Psoas muscle (tissue), 8 donors: ENCODE data around the gene EEF2. TPM values are rescaled to one million over a fixed set of nuclear protein-coding genes. Genes with fewer than 3 reads are reported as not detected.

ENCODE experiments used
- ATAC-seq, 4 donors: fragments of 200-7000 bp; cut with Tn5 transposase; one replicate each; pipeline ENCODE4 v1.9.1; 2020; ENCODE audit warnings: moderate library complexity in 3 of 4, mild to moderate bottlenecking in 2 of 4
- DNase-seq, 2 donors: peaks; one replicate each; pipeline ENCODE4 v3.0.0-alpha.2; 2020
- H3K27ac ChIP-seq: fragments of 200-600 bp; one replicate; pipeline ENCODE4 v1.8.0; 2022
- H3K27me3 ChIP-seq, 3 donors: fragments of 200-600 bp in 1 of 3; one replicate each; pipeline versions ENCODE4 v1.6.1 to v1.8.0; 2013 to 2022; ENCODE audit warnings: low read length in 2 of 3, mild to moderate bottlenecking in 2 of 3, moderate library complexity in 1 of 3; ENCODE audit not compliant: insufficient read depth in 3 of 3
- H3K36me3 ChIP-seq, 2 donors: fragments of 200-600 bp in 1 of 2; one replicate each; pipeline versions ENCODE4 v1.6.1 to v1.8.0; 2013 to 2022; ENCODE audit warnings: low read depth in 1 of 2, mild to moderate bottlenecking in 1 of 2, moderate library complexity in 1 of 2; ENCODE audit not compliant: insufficient read depth in 1 of 2
- H3K4me1 ChIP-seq: fragments of 200-600 bp; one replicate; pipeline ENCODE4 v1.8.0; 2022
- H3K4me3 ChIP-seq: fragments of 200-600 bp; one replicate; pipeline ENCODE4 v1.8.0; 2022; ENCODE audit warnings: mild to moderate bottlenecking
- H3K9me3 ChIP-seq: fragments of 200-600 bp; one replicate; pipeline ENCODE4 v1.8.0; 2022
- WGBS, 3 donors: extraction: QIAGEN DNeasy Blood & Tissue Kit; methylation state at CpG; one replicate each; pipeline versions ENCODE4 v1.1.6 to v1.1.7; 2013; 5-methylcytosine and 5-hydroxymethylcytosine counted together
- intact Hi-C, 2 donors: fragments of 100-400 bp; cut with DNase I; formaldehyde crosslinking; loops; one replicate each; pipeline versions ENCODE4 v1.11.0 to v1.14.2; 2022
- polyA plus RNA-seq, 3 donors: library from polyadenylated mRNA; stranded (reverse); fragments of 200-250 nt; gene quantifications; one replicate each; pipeline ENCODE4 v1.2.3, GENCODE V29; 2013
- total RNA-seq, 4 donors: library from RNA; stranded (reverse); fragmentation: NEBNext Ultra II Directional in 2 of 4; extraction: Animal tissue kit (Norgen Biotek cat#: 25700) in 2 of 4; gene quantifications; one replicate each; pipeline versions ENCODE4 v1.2.1 to v1.2.4, GENCODE V29; 2021 to 2023
- TF ChIP-seq, protein P1 (sequence below): fragments of 200-600 bp; IDR thresholded peaks from one replicate; pipeline ENCODE4 v1.8.0; 2022; ENCODE audit warnings: antibody characterized with exemption
- donor health status: healthy with polysubstance abuse.
- donor health status: DM: no; HTN: no; CAD: no; lungs with moderate emphysema.
- donor health status: Bipolar disorder and iron deficiency.
- donor health status: healthy.
- donor health status: DM: yes; HTN: yes; CAD: no.
- donor health status: DM: no; HTN: no; CAD: no.
- donor health status: DM: no; HTN: no; CAD: no.
- donor health status: DM: yes; HTN: yes; CAD: no.

The EEF2 gene
- total and polyA plus RNA-seq, 7 donors: 1,416 to 3,628 (median 2,332) TPM

DNA sequence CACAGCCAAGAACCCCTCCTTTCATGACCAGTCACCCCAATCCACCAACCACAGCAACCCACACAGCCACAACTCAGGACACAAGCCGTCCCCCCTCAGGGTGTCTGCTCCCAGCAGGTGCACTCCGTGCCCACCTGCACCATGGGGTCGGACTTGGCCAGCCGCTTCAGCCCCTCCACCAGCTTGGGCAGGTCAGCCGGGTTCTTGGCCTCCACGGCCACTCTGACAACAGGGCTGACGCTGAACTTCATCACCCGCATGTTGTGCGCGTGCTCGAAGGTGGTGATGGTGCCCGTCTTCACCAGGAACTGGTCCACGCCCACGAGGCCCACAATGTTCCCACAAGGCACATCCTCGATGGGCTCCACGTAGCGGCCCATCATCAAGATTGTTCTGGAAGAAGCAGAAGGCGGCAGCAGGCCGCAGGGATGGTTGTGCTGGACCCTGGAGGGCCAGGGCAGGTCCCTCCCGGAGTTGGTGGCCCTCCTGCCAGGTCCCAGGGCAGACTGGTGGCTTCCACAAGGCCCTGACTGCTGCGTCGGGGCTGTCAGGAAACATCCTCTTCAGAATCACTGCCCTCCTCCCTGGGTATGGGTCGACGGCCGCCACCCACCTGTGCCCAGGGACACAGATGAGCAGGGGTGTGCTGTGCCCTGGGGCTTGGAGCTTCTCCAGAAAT is 5.5 kb downstream of the EEF2 start:
- intact Hi-C loops: loop anchor here in 1 of 2 donors (5.0 to 10.0 kb wide), 2 partner anchors 82 to 225 kb away; no protein-coding TSS in a partner anchor
- TF ChIP-seq, protein P1, sequence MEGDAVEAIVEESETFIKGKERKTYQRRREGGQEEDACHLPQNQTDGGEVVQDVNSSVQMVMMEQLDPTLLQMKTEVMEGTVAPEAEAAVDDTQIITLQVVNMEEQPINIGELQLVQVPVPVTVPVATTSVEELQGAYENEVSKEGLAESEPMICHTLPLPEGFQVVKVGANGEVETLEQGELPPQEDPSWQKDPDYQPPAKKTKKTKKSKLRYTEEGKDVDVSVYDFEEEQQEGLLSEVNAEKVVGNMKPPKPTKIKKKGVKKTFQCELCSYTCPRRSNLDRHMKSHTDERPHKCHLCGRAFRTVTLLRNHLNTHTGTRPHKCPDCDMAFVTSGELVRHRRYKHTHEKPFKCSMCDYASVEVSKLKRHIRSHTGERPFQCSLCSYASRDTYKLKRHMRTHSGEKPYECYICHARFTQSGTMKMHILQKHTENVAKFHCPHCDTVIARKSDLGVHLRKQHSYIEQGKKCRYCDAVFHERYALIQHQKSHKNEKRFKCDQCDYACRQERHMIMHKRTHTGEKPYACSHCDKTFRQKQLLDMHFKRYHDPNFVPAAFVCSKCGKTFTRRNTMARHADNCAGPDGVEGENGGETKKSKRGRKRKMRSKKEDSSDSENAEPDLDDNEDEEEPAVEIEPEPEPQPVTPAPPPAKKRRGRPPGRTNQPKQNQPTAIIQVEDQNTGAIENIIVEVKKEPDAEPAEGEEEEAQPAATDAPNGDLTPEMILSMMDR: no peak
- DNase-seq (no peak), ATAC-seq (no peak)
- WGBS, 3 donors: 86 to 87% (median 87%) methylated on average over 24 to 25 of the region's 25 CpGs
- H3K27me3 ChIP-seq: no peaks in the 10 kb centered on the region
- peaks cover 40 to 97% of the 10 kb centered on the region in 2 donors for H3K36me3 ChIP-seq
- peaks cover 30% of the 10 kb centered on the region for H3K4me1 ChIP-seq
- no peaks in the 10 kb centered on the region for H3K9me3 ChIP-seq
- H3K27ac ChIP-seq: peak overlapping the region; percentile 21
- no peak overlapping the region for H3K4me3 ChIP-seq

DNA sequence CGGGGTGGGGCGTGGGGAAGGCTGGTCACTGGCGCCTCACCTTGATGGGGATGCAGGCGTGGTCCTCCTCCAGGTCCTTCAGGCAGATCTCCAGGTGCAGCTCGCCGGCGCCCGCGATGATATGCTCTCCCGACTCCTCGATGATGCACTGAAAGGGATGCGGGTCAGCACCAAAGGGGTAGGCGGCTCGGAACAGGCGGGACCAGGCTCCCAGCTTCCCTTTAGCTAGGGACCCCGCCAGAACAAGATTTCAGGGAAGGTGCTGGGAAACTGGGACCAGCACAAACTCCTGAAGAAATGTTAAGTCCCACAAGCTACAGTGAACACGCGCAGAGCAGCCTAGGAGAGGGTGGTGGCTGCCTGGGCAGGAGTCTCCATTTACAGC is 6.0 kb downstream of the EEF2 start:
- H3K36me3 ChIP-seq: peaks cover 38 to 94% of the 10 kb centered on the region in 2 donors
- TF ChIP-seq, protein P1: no peak
- H3K4me3 ChIP-seq: no peak overlapping the region
- no peak for DNase-seq
- intact Hi-C loops: no loop called here
- H3K4me1 ChIP-seq: peaks cover 30% of the 10 kb centered on the region
- no peak overlapping the region for H3K27ac ChIP-seq
- WGBS, 3 donors: 89 to 93% (median 92%) methylated on average over 16 to 18 of the region's 18 CpGs
- no peaks in the 10 kb centered on the region for H3K27me3 ChIP-seq
- no peak for ATAC-seq
- no peaks in the 10 kb centered on the region for H3K9me3 ChIP-seq

- intact Hi-C loops: no loop called here
Observed at GRCh38 chr19:3978145-3978544, 7.1 kb downstream of the EEF2 start.

DNA sequence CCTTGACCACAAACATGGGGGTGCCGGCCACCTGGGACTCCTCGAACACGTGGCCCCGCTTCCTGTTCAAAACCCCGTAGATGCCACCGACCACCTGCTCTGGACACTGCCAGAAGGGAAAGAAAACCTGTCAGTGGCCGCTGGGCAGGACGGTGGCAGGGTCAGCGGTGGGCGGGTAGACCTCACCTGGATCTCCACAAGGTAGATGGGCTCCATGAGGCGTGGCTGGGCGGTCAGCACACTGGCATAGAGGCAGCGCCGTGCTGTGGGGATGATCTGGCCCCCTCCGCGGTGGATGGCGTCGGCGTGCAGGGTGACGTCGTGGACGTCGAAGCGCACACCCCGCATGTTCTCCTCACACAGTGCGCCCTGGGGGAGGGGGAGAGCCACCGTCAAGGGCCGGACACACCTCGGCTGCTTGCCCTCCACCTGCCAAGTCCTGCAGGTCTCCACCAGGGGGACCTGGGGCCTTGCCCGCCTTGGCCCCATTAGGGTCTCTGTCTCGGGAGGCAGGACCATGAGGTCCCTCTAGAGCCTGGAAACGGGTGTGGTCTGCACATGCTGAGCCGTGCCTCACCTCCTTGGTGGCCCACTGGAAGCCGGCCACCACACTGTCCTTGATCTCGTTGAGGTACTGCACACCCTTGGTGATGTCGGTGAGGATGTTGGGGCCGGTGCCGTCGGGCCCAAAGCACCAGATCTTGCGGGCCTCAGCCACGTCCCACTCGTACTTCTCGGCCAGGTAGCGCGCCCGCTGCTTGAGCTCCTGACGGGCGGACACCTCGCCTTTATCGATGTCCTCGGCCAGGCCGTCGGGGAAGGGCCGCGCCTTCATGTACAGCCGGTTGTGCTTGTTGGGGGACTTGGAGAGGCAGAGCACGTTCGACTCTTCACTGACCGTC is 7.8 kb downstream of the EEF2 start:
- Histone ChIP-seq H3K36me3 (peaks cover 25 to 81% of the 10 kb centered on the region in 2 donors), H3K27me3 (no peaks in the 10 kb centered on the region), H3K27ac (peak overlapping the region; percentile 58), H3K9me3 (no peaks in the 10 kb centered on the region), H3K4me3 (no peak overlapping the region), H3K4me1 (peaks cover 15% of the 10 kb centered on the region)
- ATAC-seq (peak in 3 of 4 donors; percentile 4 to 11 (median 5)), DNase-seq (peak; percentile 25 to 65)
- TF ChIP-seq, protein P1: peak; percentile 18
- WGBS, 3 donors: 87 to 88% (median 88%) methylated on average over 59 of the region's 59 CpGs
- intact Hi-C loops: no loop called here

More at GRCh38 chr19:3978145-3978544, 7.1 kb downstream of the EEF2 start:
- Histone ChIP-seq H3K9me3 (no peaks in the 10 kb centered on the region), H3K4me1 (peaks cover 21% of the 10 kb centered on the region), H3K27me3 (no peaks in the 10 kb centered on the region), H3K36me3 (peaks cover 29 to 83% of the 10 kb centered on the region in 2 donors), H3K4me3 (no peak overlapping the region), H3K27ac (peak overlapping the region; percentile 15)
- no peak for ATAC-seq
- no peak for DNase-seq
- 88 to 93% (median 90%) methylated on average over 19 of the region's 19 CpGs for WGBS, 3 donors
- TF ChIP-seq, protein P1: no peak
